Activated CD4-positive, alpha-beta T cell treated with anti-CD3 and anti-CD28 coated beads for 36 hours (primary cell): Measurements from ENCODE around the gene TTC3. TPM values are rescaled to one million over a fixed set of nuclear protein-coding genes. Genes with fewer than 3 reads are reported as not detected.

Experiments used
- ATAC-seq: fragments of 200-7000 bp; cut with Tn5 transposase; one replicate; pipeline ENCODE4 v1.10.0; 2021; ENCODE audit warnings: mild to moderate bottlenecking, moderate library complexity
- CTCF ChIA-PET: fragments of 350-600 bp; sonication (Branson Sonifier 250); formaldehyde crosslinking; loops from one replicate; lab custom pipeline; 2021; ENCODE audit warnings: antibody characterized with exemption; lab: Charles Lee
- POLR2A ChIA-PET: fragments of 350-600 bp; sonication (Branson Sonifier 250); formaldehyde crosslinking; loops from one replicate; lab custom pipeline; 2021; ENCODE audit warnings: antibody characterized with exemption, inconsistent platforms; lab: Charles Lee
- DNase-seq: peaks from one replicate; pipeline ENCODE4 v3.0.0-alpha.2; 2020
- H3K27ac Mint-ChIP-seq: one replicate; pipeline ENCODE4 v1.8.0; 2021; ENCODE audit warnings: mixed read lengths
- H3K27me3 Mint-ChIP-seq: one replicate; pipeline ENCODE4 v1.8.0; 2021; ENCODE audit warnings: mixed read lengths
- H3K36me3 Mint-ChIP-seq: one replicate; pipeline ENCODE4 v1.8.0; 2021; ENCODE audit warnings: low read depth, mixed read lengths
- H3K4me1 Mint-ChIP-seq: one replicate; pipeline ENCODE4 v1.8.0; 2021; ENCODE audit warnings: mixed read lengths
- H3K4me3 Mint-ChIP-seq: one replicate; pipeline ENCODE4 v1.8.0; 2021; ENCODE audit warnings: mild to moderate bottlenecking, moderate library complexity, mixed read lengths
- H3K9me3 Mint-ChIP-seq: one replicate; pipeline ENCODE4 v1.8.0; 2021; ENCODE audit warnings: low read depth, mixed read lengths
- intact Hi-C, 2 experiments: fragments of 100-400 bp; cut with DNase I in 1 of 2; cut with micrococcal nuclease in 1 of 2; formaldehyde crosslinking; loops; one replicate each; pipeline versions ENCODE4 v1.14.2 to v1.15.1; 2022 to 2024; cut with DNase I, micrococcal nuclease
- total RNA-seq, 2 experiments: library from RNA; stranded (reverse); gene quantifications; one replicate each; pipeline ENCODE4 v1.2.3, GENCODE V29; 2021

TTC3 gene
- total RNA-seq, 2 experiments from 2014 or later: 65.1 to 78.9 TPM

DNA sequence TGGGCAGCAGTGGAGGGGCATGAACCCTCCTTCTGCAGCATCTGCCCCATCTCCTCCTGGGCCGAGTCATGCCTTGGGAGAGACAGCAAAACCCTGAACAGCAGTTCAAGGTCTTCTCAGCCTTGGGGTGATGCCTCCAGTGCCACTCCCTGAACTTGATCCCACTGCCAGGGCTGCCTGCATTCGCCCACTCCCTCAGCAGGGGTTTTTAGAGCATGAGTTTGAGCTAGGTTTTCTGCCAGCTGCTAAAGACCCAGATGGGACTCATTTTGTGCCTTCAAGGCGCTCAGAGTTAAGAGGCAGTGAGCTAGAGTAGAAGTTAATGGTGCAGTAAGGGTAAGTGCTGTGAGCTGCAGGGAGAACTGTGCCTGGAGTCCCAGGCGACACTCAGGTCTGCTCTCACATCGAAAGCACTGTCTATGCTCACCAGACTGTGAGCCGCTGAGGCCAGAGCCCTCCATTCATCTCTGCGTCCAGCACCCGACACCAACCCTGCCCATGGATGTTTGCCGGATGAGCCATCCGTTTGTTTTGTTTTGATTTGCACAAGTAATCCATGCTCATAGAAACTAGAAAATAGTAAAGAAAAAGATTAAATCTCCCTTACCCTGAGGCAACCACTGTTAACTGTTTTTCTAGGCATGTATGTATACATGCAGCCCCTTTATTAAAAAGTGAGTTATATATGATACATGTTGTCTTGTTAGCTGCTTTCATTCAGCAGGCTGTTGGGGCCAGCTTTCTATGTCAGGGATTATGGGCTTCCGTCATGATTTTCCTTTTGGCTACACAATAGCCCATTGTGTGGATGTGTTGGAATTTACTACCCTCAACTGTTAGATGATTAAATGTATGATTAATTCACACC, 126.2 kb downstream of the TTC3 start:
- H3K36me3 Mint-ChIP-seq: peaks cover 43% of the 10 kb centered on the region
- DNase-seq: no peak
- H3K9me3 Mint-ChIP-seq: no peaks in the 10 kb centered on the region
- intact Hi-C loops: no loop called here
- ChIA-PET POLR2A (no interaction called here), CTCF (interaction anchor here (0.6 kb wide), 1 partner anchor 32 kb away, joined by 3 read pairs; no protein-coding TSS in a partner anchor)
- H3K27ac Mint-ChIP-seq: no peak overlapping the region
- H3K4me3 Mint-ChIP-seq: no peak overlapping the region
- no peaks in the 10 kb centered on the region for H3K27me3 Mint-ChIP-seq
- ATAC-seq: no peak
- H3K4me1 Mint-ChIP-seq: no peaks in the 10 kb centered on the region

GRCh38 chr21:37200641-37201480, 127.8 kb downstream of the TTC3 start:
- Mint-ChIP-seq H3K4me3 (no peak overlapping the region), H3K27ac (no peak overlapping the region), H3K4me1 (no peaks in the 10 kb centered on the region), H3K36me3 (peaks cover 34% of the 10 kb centered on the region), H3K27me3 (no peaks in the 10 kb centered on the region), H3K9me3 (no peaks in the 10 kb centered on the region)
- intact Hi-C loops: no loop called here
- DNase-seq (no peak), ATAC-seq (no peak)
- POLR2A ChIA-PET: no interaction called here
- CTCF ChIA-PET: no interaction called here

- Mint-ChIP-seq H3K36me3 (peaks cover 30% of the 10 kb centered on the region), H3K27me3 (no peaks in the 10 kb centered on the region), H3K4me3 (no peak overlapping the region), H3K9me3 (no peaks in the 10 kb centered on the region), H3K27ac (no peak overlapping the region), H3K4me1 (peaks cover 6% of the 10 kb centered on the region)
- CTCF ChIA-PET: interaction anchor here (0.6 to 0.7 kb wide), 2 partner anchors 115 to 773 kb away, joined by 4 to 5 read pairs; no protein-coding TSS in a partner anchor
- POLR2A ChIA-PET: no interaction called here
- intact Hi-C loops: no loop called here
- no peak for DNase-seq
- ATAC-seq: no peak
These were observed 129.4 kb downstream of the TTC3 start for GRCh38 chr21:37202221-37203110.

GRCh38 chr21:37204580-37204979, 131.5 kb downstream of the TTC3 start:
- peaks cover 17% of the 10 kb centered on the region for H3K4me1 Mint-ChIP-seq
- no peak overlapping the region for H3K4me3 Mint-ChIP-seq
- intact Hi-C loops: no loop called here
- ATAC-seq (no peak), DNase-seq (no peak)
- no peaks in the 10 kb centered on the region for H3K9me3 Mint-ChIP-seq
- CTCF ChIA-PET: no interaction called here
- peaks cover 25% of the 10 kb centered on the region for H3K36me3 Mint-ChIP-seq
- H3K27ac Mint-ChIP-seq: no peak overlapping the region
- peaks cover 2% of the 10 kb centered on the region for H3K27me3 Mint-ChIP-seq
- POLR2A ChIA-PET: no interaction called here

- intact Hi-C loops: no loop called here
- H3K27ac Mint-ChIP-seq: no peak overlapping the region
- H3K4me1 Mint-ChIP-seq: peaks cover 17% of the 10 kb centered on the region
- H3K9me3 Mint-ChIP-seq: peaks cover under 1% of the 10 kb centered on the region
- ATAC-seq (no peak), DNase-seq (no peak)
- H3K4me3 Mint-ChIP-seq: no peak overlapping the region
- ChIA-PET CTCF (interaction anchor here (0.9 to 1.2 kb wide), 2 partner anchors 10 to 60 kb away, joined by 3 read pairs; no protein-coding TSS in a partner anchor), POLR2A (no interaction called here)
- H3K36me3 Mint-ChIP-seq: peaks cover 16% of the 10 kb centered on the region
- peaks cover 2% of the 10 kb centered on the region for H3K27me3 Mint-ChIP-seq
These were observed 133.4 kb downstream of the TTC3 start for GRCh38 chr21:37206496-37206895.

DNA sequence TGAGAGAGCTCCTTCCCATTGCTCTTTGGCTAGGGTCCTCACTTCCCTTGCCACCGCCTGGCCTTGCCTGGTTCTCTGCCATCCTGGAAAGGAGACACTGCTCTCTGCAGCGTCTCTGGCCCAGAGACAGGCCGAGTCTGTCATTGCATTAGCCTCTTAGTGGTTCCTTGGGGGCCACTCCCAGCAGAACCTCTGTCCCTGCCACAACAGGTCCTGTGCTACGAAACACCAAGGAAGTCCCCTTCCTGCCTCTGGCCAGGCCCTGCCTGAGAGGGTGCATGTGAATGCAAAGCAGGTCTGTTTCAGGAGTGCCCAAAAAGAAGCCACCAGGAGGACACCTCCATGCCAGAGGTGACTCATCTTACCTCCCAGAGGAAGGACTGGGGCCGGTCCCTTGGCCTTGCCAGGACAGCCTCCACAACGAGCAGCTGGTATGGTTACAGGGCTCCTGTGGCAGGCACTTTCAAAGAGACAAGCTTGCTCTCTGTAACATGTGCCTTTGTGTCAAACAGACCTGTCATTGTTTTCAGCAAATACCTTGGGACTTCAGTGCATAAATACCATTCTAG, 134.5 kb downstream of the TTC3 start:
- H3K4me3 Mint-ChIP-seq: peak overlapping the region; percentile 45
- CTCF ChIA-PET: interaction anchor here (0.6 to 1.9 kb wide), 3 partner anchors 11 to 161 kb away, joined by 3 to 4 read pairs (median 3); no protein-coding TSS in a partner anchor
- peaks cover 2% of the 10 kb centered on the region for H3K27me3 Mint-ChIP-seq
- intact Hi-C loops: no loop called here
- ATAC-seq: peak; percentile 66
- peak overlapping the region; percentile 67 for H3K27ac Mint-ChIP-seq
- peaks cover 2% of the 10 kb centered on the region for H3K9me3 Mint-ChIP-seq
- H3K4me1 Mint-ChIP-seq: peaks cover 17% of the 10 kb centered on the region
- H3K36me3 Mint-ChIP-seq: peaks cover 8% of the 10 kb centered on the region
- POLR2A ChIA-PET: interaction anchor here (0.6 to 1.1 kb wide), 3 partner anchors 10 to 17 kb away, joined by 3 to 5 read pairs (median 4); no protein-coding TSS in a partner anchor
- peak; percentile 33 for DNase-seq

DNA sequence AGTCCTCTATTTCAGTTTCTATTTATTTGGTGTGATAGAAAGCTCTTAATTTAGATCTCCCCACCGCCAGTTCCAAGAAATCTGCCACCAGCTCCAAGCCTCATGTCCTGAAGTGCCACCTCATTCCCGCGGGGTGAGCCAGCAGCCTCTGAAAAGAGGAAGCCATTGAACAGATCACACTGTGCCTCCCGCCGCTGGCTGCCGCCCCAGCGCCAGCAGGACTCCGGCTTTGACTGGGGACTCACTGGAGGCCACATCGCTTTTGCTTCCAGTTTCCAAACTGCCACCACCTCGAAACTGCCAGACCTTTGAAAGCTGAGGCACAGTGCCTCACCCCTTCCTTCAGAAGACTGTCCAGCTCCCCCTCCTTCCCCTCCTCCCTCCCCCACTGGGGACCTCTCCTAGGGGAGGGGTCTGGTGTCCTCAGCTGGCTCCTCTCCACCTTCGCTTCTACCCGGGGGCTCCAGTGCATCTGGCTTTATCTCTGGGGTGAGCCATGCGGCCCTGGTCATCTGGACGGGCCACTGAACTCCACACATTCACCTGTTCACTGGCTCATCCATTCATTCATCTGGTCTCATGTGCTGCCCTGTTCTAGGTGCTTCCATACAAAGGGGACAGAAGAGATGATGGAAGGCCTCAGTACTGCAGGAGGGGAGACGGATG, 135.1 kb downstream of the TTC3 start:
- Mint-ChIP-seq H3K4me1 (peaks cover 17% of the 10 kb centered on the region), H3K27me3 (peaks cover 2% of the 10 kb centered on the region), H3K27ac (peak overlapping the region; percentile 67), H3K4me3 (peak overlapping the region; percentile 45), H3K36me3 (peaks cover 2% of the 10 kb centered on the region), H3K9me3 (peaks cover 2% of the 10 kb centered on the region)
- ATAC-seq (peak; percentile 88), DNase-seq (peak; percentile 74)
- POLR2A ChIA-PET: interaction anchor here (0.6 to 1.1 kb wide), 3 partner anchors 9 to 17 kb away, joined by 3 to 5 read pairs (median 4); no protein-coding TSS in a partner anchor
- intact Hi-C loops: no loop called here
- CTCF ChIA-PET: interaction anchor here (0.6 to 1.9 kb wide), 2 partner anchors 10 to 162 kb away, joined by 3 to 4 read pairs; no protein-coding TSS in a partner anchor

DNA sequence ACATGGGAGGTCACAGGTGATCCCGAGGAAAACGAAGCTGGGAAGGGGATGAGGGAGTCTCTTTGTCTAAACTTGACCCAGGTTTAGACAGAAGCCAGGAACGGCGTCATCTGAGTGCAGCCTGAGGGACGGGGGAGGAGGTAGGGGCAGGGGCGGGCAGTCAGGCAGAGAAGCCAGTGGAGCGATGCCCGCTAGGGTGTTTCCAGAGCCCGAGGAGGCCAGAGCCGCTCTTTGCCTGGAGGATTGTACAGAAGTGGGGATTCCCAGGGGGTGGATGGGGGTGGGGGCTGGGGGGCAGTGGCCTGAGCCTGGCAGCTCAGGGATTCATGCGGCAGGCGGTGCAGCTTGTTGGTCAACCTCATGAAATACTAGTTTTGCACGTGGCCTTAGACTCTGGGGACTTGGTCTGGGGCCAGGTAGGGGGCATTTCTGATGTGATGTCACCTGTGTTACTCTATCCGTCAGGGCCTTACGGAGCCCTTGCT, 135.7 kb downstream of the TTC3 start:
- no peak for ATAC-seq
- ChIA-PET POLR2A (interaction anchor here (1.1 kb wide), 1 partner anchor 16 kb away, joined by 3 read pairs; no protein-coding TSS in a partner anchor), CTCF (interaction anchor here (1.9 kb wide), 1 partner anchor 9 kb away, joined by 3 read pairs; no protein-coding TSS in a partner anchor)
- intact Hi-C loops: no loop called here
- Mint-ChIP-seq H3K4me3 (no peak overlapping the region), H3K27ac (no peak overlapping the region), H3K36me3 (peaks cover 1% of the 10 kb centered on the region), H3K4me1 (peaks cover 17% of the 10 kb centered on the region), H3K9me3 (peaks cover 2% of the 10 kb centered on the region), H3K27me3 (peaks cover 2% of the 10 kb centered on the region)
- DNase-seq: no peak

DNA sequence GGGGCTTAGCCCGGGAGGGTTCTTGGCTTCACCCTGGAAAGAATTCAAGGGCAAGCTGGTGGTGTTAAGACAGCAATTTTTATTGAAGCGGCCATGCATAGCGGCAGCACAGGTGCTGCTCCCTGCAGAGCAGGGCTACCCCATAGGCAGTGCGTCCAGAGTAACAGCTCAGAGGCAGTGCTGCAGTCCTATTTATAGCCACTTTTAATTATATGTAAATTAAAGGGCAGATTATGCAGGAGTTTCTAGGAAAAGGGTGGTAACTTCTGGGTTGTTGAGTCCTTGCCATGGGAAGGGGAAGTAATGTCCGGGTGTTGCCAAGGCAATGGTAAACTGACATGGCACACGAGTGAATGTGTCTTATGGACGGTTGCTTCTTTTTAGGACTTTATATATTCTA, 137.1 kb downstream of the TTC3 start:
- H3K27me3 Mint-ChIP-seq: peaks cover 2% of the 10 kb centered on the region
- DNase-seq (no peak), ATAC-seq (no peak)
- H3K9me3 Mint-ChIP-seq: peaks cover 2% of the 10 kb centered on the region
- no peaks in the 10 kb centered on the region for H3K36me3 Mint-ChIP-seq
- ChIA-PET POLR2A (no interaction called here), CTCF (no interaction called here)
- H3K4me1 Mint-ChIP-seq: peaks cover 17% of the 10 kb centered on the region
- no peak overlapping the region for H3K4me3 Mint-ChIP-seq
- no peak overlapping the region for H3K27ac Mint-ChIP-seq
- intact Hi-C loops: no loop called here

- H3K36me3 Mint-ChIP-seq: no peaks in the 10 kb centered on the region
- DNase-seq (no peak), ATAC-seq (no peak)
- POLR2A ChIA-PET: no interaction called here
- H3K4me1 Mint-ChIP-seq: peaks cover 17% of the 10 kb centered on the region
- H3K27me3 Mint-ChIP-seq: peaks cover 2% of the 10 kb centered on the region
- CTCF ChIA-PET: no interaction called here
- no peak overlapping the region for H3K27ac Mint-ChIP-seq
- H3K9me3 Mint-ChIP-seq: peaks cover 2% of the 10 kb centered on the region
- H3K4me3 Mint-ChIP-seq: no peak overlapping the region
- intact Hi-C loops: no loop called here
These were observed 137.7 kb downstream of the TTC3 start for GRCh38 chr21:37210799-37211198.
